ENCODE measurements around the gene MERTK. TPM values are rescaled to one million over a fixed set of nuclear protein-coding genes. Genes with fewer than 3 reads are reported as not detected.

Gene MERTK
- total and polyA plus RNA-seq, 10 of the 15 experiments (the other 5 are each of a cell fraction or from before 2014, with no cell fraction given), result 0.13 to 30.6 (median 0.50) TPM

GRCh38 chr2:111883661-111884591 lies 14.5 kb upstream of the MERTK start, which contains the start of gene ANAPC1 (continued):
- TF ChIP-seq, protein P1, sequence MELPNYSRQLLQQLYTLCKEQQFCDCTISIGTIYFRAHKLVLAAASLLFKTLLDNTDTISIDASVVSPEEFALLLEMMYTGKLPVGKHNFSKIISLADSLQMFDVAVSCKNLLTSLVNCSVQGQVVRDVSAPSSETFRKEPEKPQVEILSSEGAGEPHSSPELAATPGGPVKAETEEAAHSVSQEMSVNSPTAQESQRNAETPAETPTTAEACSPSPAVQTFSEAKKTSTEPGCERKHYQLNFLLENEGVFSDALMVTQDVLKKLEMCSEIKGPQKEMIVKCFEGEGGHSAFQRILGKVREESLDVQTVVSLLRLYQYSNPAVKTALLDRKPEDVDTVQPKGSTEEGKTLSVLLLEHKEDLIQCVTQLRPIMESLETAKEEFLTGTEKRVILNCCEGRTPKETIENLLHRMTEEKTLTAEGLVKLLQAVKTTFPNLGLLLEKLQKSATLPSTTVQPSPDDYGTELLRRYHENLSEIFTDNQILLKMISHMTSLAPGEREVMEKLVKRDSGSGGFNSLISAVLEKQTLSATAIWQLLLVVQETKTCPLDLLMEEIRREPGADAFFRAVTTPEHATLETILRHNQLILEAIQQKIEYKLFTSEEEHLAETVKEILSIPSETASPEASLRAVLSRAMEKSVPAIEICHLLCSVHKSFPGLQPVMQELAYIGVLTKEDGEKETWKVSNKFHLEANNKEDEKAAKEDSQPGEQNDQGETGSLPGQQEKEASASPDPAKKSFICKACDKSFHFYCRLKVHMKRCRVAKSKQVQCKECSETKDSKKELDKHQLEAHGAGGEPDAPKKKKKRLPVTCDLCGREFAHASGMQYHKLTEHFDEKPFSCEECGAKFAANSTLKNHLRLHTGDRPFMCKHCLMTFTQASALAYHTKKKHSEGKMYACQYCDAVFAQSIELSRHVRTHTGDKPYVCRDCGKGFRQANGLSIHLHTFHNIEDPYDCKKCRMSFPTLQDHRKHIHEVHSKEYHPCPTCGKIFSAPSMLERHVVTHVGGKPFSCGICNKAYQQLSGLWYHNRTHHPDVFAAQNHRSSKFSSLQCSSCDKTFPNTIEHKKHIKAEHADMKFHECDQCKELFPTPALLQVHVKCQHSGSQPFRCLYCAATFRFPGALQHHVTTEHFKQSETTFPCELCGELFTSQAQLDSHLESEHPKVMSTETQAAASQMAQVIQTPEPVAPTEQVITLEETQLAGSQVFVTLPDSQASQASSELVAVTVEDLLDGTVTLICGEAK (IDR thresholded peaks at IDR 0.05; ENCODE audit: borderline replicate concordance), result no peak
- TF ChIP-seq RB1 (IDR thresholded peaks at IDR 0.05; ENCODE audit: borderline replicate concordance), result no peak
- TF ChIP-seq FOXK2 (IDR thresholded peaks at IDR 0.05), result 0 out of 2 replicates have a peak, but pooled peaks have one; percentile 16
- TF ChIP-seq, protein P2, sequence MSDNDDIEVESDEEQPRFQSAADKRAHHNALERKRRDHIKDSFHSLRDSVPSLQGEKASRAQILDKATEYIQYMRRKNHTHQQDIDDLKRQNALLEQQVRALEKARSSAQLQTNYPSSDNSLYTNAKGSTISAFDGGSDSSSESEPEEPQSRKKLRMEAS (IDR thresholded peaks at IDR 0.05; ENCODE audit: low read depth, low read length), result peak; percentile 86; the same call in 1 of the 2 replicates
- TF ChIP-seq RELA (IDR thresholded peaks at IDR 0.05; ENCODE audit: borderline replicate concordance, partially characterized antibody), result peak; percentile 22
- TF ChIP-seq, protein P3, sequence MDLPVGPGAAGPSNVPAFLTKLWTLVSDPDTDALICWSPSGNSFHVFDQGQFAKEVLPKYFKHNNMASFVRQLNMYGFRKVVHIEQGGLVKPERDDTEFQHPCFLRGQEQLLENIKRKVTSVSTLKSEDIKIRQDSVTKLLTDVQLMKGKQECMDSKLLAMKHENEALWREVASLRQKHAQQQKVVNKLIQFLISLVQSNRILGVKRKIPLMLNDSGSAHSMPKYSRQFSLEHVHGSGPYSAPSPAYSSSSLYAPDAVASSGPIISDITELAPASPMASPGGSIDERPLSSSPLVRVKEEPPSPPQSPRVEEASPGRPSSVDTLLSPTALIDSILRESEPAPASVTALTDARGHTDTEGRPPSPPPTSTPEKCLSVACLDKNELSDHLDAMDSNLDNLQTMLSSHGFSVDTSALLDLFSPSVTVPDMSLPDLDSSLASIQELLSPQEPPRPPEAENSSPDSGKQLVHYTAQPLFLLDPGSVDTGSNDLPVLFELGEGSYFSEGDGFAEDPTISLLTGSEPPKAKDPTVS (IDR thresholded peaks at IDR 0.05; ENCODE audit: low read depth, low read length), result no peak
- TF ChIP-seq JUNB (IDR thresholded peaks at IDR 0.05), result no peak
- no peak for TF ChIP-seq CBX3 (IDR thresholded peaks at IDR 0.05; ENCODE audit: borderline replicate concordance, low read depth)
- TF ChIP-seq ETV6 (conservative IDR thresholded peaks at IDR 0.05 in 1 of 2, IDR thresholded peaks at IDR 0.05 in 1 of 2; ENCODE audit: borderline replicate concordance in 1 of 2, low read depth in 1 of 2), result peak in 1 of 2 experiments; percentile 45; a peak in 1 of 4 replicates
- TF ChIP-seq SREBF2 (IDR thresholded peaks at IDR 0.05; ENCODE audit: low read length), result no peak
- TF ChIP-seq STAT1 (conservative IDR thresholded peaks at IDR 0.05), result no peak; the same call in 1 of the 2 replicates
- no peak for TF ChIP-seq BACH1 (IDR thresholded peaks at IDR 0.05; ENCODE audit: borderline replicate concordance)
- no peak for TF ChIP-seq SRF (IDR thresholded peaks at IDR 0.05; ENCODE audit: low read depth in 2 of 2, low read length in 2 of 2)
- TF ChIP-seq SUZ12 (IDR thresholded peaks at IDR 0.05; ENCODE audit: unreplicated experiment), result no peak
- TF ChIP-seq CHD1 (IDR thresholded peaks at IDR 0.05; ENCODE audit: low read depth, low read length), result no peak
- no peak for TF ChIP-seq ATF2 (IDR thresholded peaks at IDR 0.05; ENCODE audit: low read length)
- no peak for TF ChIP-seq RBBP5 (conservative IDR thresholded peaks at IDR 0.05)
- no peak for TF ChIP-seq FOXM1 (IDR thresholded peaks at IDR 0.05; ENCODE audit: low read depth, low read length)
- no peak for TF ChIP-seq ZNF24 (IDR thresholded peaks at IDR 0.05)
- TF ChIP-seq POLR2AphosphoS2 (IDR thresholded peaks at IDR 0.05; ENCODE audit: low read depth, low read length), result peak; percentile 78
- no peak for TF ChIP-seq SMARCA5 (IDR thresholded peaks at IDR 0.05)
- no peak for TF ChIP-seq KAT2A (conservative IDR thresholded peaks at IDR 0.05; ENCODE audit: control insufficient read depth, low read depth, low read length)
- TF ChIP-seq PAX5 (IDR thresholded peaks at IDR 0.05; ENCODE audit: borderline replicate concordance, low read depth, low read length), result no peak

Data from GM12878 (cell line).